ENCODE measurements around the gene TMEM87A.

Gene TMEM87A

GRCh38 chr15:42270551-42270950 is 2.7 kb downstream of the TMEM87A start:
- 0 out of 2 replicates have a peak, but pooled peaks cover 10% of the 10 kb centered on the region for H4K20me1 ChIP-seq (ENCODE audit: low read depth, low read length)
- no peak overlapping the region for H3K4me3 ChIP-seq (ENCODE audit: insufficient read depth, low read length, poor library complexity, severe bottlenecking)
- H3K27me3 ChIP-seq (ENCODE audit: low read length) = no peaks in the 10 kb centered on the region
- no peak for TF ChIP-seq EZH2phosphoT487 (conservative IDR thresholded peaks at IDR 0.05; ENCODE audit: low read length)
- TF ChIP-seq, protein P1, sequence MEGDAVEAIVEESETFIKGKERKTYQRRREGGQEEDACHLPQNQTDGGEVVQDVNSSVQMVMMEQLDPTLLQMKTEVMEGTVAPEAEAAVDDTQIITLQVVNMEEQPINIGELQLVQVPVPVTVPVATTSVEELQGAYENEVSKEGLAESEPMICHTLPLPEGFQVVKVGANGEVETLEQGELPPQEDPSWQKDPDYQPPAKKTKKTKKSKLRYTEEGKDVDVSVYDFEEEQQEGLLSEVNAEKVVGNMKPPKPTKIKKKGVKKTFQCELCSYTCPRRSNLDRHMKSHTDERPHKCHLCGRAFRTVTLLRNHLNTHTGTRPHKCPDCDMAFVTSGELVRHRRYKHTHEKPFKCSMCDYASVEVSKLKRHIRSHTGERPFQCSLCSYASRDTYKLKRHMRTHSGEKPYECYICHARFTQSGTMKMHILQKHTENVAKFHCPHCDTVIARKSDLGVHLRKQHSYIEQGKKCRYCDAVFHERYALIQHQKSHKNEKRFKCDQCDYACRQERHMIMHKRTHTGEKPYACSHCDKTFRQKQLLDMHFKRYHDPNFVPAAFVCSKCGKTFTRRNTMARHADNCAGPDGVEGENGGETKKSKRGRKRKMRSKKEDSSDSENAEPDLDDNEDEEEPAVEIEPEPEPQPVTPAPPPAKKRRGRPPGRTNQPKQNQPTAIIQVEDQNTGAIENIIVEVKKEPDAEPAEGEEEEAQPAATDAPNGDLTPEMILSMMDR (IDR thresholded peaks at IDR 0.05; ENCODE audit: insufficient read depth, low read length, poor library complexity, severe bottlenecking) = no peak
- H3K9me2 ChIP-seq (replicated peaks; ENCODE audit: insufficient read depth, low read length) = no peaks in the 10 kb centered on the region
- peak overlapping the region; percentile 90 for H3K4me2 ChIP-seq (ENCODE audit: low read depth, low read length, poor library complexity, severe bottlenecking)
- peaks cover 19% of the 10 kb centered on the region; the same call in 1 of the 2 replicates for H3K36me3 ChIP-seq (ENCODE audit: low read length)
- H3K27ac ChIP-seq (ENCODE audit: low read depth, low read length) = no peak overlapping the region
- H3F3A ChIP-seq (ENCODE audit: insufficient read depth) = peaks cover 6% of the 10 kb centered on the region; the same call in 1 of the 2 replicates
- H3K9me3 ChIP-seq (ENCODE audit: insufficient read depth, low read length) = no peaks in the 10 kb centered on the region
- no peak overlapping the region for H2AFZ ChIP-seq (ENCODE audit: low read depth, low read length, severe bottlenecking)
- H3K9ac ChIP-seq (ENCODE audit: low read length) = no peak overlapping the region
- peaks cover 55% of the 10 kb centered on the region for H3K79me2 ChIP-seq (ENCODE audit: insufficient read depth, low read length)

DNA sequence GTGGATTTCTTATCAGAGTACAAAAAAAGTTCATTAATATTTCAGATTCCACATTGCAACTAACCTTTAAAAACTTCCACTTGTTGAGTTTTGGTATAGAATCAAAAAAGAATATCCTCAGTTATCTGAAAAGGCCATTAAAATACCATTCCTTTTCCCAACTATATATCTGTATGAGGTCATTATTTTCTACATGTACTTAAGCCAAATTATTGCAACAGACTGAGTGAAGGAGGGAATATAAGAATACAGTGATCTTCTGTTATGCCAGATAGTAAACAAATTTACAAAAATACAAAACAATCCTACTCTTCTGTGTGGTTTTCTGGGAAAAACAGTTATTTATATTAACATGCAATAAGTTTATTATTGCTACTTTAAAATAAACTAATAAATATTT is 5.9 kb downstream of the TMEM87A start:
- Histone ChIP-seq H3K27ac (ENCODE audit: low read depth, low read length) (no peak overlapping the region), H3K79me2 (ENCODE audit: insufficient read depth, low read length) (peaks cover 43% of the 10 kb centered on the region), H3K4me3 (ENCODE audit: insufficient read depth, low read length, poor library complexity, severe bottlenecking) (no peak overlapping the region), H3K36me3 (ENCODE audit: low read length) (peaks cover 35% of the 10 kb centered on the region), H3K27me3 (ENCODE audit: low read length) (no peaks in the 10 kb centered on the region), H2AFZ (ENCODE audit: low read depth, low read length, severe bottlenecking) (no peak overlapping the region), H3K9me2 (replicated peaks; ENCODE audit: insufficient read depth, low read length) (no peaks in the 10 kb centered on the region), H4K20me1 (ENCODE audit: low read depth, low read length) (0 out of 2 replicates have a peak, but pooled peaks cover 10% of the 10 kb centered on the region), H3K9ac (ENCODE audit: low read length) (no peak overlapping the region), H3F3A (ENCODE audit: insufficient read depth) (peaks cover 4% of the 10 kb centered on the region; the same call in 1 of the 2 replicates), H3K9me3 (ENCODE audit: insufficient read depth, low read length) (no peaks in the 10 kb centered on the region), H3K4me2 (ENCODE audit: low read depth, low read length, poor library complexity, severe bottlenecking) (no peak overlapping the region)
- TF ChIP-seq, protein P1 (IDR thresholded peaks at IDR 0.05; ENCODE audit: insufficient read depth, low read length, poor library complexity, severe bottlenecking) = no peak
- TF ChIP-seq EZH2phosphoT487 (conservative IDR thresholded peaks at IDR 0.05; ENCODE audit: low read length) = no peak

DNA sequence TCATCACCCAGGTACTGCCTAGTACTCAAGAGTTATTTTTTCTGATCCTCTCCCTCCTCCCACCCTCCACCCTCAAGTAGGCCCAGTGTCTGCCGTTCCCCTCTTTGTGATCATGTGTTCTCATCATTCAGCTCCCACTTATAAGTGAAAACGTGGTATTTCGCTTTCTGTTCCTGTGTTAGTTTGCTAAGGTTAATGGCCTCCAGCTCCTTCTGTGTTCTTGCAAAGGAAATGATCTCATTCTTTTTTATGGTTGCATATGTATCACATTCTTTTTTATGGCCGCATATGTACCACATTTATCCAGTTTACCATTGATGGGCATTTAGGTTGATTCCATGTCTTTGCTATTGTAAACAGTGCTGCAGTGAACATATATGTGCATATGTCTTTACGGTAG is 8.4 kb downstream of the TMEM87A start:
- no peak for TF ChIP-seq EZH2phosphoT487 (conservative IDR thresholded peaks at IDR 0.05; ENCODE audit: low read length)
- TF ChIP-seq, protein P1 (IDR thresholded peaks at IDR 0.05; ENCODE audit: insufficient read depth, low read length, poor library complexity, severe bottlenecking) = no peak
- Histone ChIP-seq H2AFZ (ENCODE audit: low read depth, low read length, severe bottlenecking) (no peak overlapping the region), H3K4me3 (ENCODE audit: insufficient read depth, low read length, poor library complexity, severe bottlenecking) (no peak overlapping the region), H3K79me2 (ENCODE audit: insufficient read depth, low read length) (peaks cover 18% of the 10 kb centered on the region), H3K4me2 (ENCODE audit: low read depth, low read length, poor library complexity, severe bottlenecking) (no peak overlapping the region), H3K27ac (ENCODE audit: low read depth, low read length) (no peak overlapping the region), H3K9me2 (replicated peaks; ENCODE audit: insufficient read depth, low read length) (no peaks in the 10 kb centered on the region), H3K9ac (ENCODE audit: low read length) (no peak overlapping the region), H3K27me3 (ENCODE audit: low read length) (no peaks in the 10 kb centered on the region), H3F3A (ENCODE audit: insufficient read depth) (peaks cover 4% of the 10 kb centered on the region; the same call in 1 of the 2 replicates), H3K36me3 (ENCODE audit: low read length) (peaks cover 47% of the 10 kb centered on the region), H3K9me3 (ENCODE audit: insufficient read depth, low read length) (no peaks in the 10 kb centered on the region), H4K20me1 (ENCODE audit: low read depth, low read length) (0 out of 2 replicates have a peak, but pooled peaks cover 5% of the 10 kb centered on the region)
